ENCODE data around the gene TSPAN18.
A peak's percentile ranks its signal among the peaks of the same experiment; 100 is the strongest.

The TSPAN18 gene

DNA sequence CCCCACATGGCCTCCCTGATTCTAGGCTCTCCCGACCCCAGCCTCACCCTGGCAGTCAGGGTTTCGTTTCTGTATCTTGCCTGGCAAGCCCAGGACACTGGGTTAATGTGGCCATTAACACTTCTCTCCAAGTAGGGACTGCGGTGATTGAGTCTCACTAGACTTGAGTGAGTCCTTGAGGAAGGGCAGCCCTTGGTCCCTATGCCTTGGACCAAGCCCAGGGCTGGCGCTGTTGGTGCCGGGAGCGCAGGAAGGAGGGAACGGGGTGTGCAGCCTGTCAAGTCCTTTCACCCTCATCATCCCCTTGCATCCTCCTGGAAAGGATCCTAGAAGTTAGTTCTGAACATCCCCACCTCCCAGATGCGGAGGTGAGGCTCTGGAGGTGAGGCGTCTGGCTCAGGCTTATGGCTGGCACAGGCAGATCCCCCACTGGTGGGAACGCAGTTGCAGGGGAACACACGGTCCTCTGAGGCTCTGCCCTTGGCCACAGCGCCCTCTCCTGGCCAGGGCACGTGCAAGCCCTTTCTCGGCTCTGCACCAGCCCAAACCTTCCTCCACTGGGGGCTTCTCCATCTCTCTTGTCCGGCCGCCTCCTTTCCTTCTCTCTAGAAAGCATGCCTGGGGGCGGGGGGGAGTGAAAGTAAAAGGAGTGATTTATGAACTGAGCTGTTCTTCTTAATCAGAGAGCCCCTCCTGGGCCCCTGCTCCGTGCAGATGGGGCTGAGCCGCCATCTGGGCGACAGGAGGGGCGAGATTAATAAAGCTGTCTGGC, 167.3 kb downstream of the TSPAN18 start:
- Histone ChIP-seq H3K4me1 (ENCODE audit: control insufficient read depth, insufficient read depth, low read depth, low read length) (peaks cover 3% of the 10 kb centered on the region), H2AK5ac (ENCODE audit: low read length, severe bottlenecking) (no peak overlapping the region), H3K27me3 (ENCODE audit: control insufficient read depth in 1 of 2, insufficient read depth in 1 of 2, low read length in 2 of 2) (peaks cover 66 to 79% of the 10 kb centered on the region in 2 experiments), H3K9ac (ENCODE audit: low read length) (peak overlapping the region; percentile 3), H2BK5ac (ENCODE audit: low read depth, low read length, poor library complexity, severe bottlenecking) (no peak overlapping the region), H3K4ac (ENCODE audit: low read depth in 1 of 2, low read length in 2 of 2) (no peak overlapping the region), H3K4me3 (ENCODE audit: insufficient read depth in 1 of 2, low read depth in 1 of 2, low read length in 2 of 2) (no peak overlapping the region), H3K9me3 (ENCODE audit: control insufficient read depth, low read length) (peaks cover 9% of the 10 kb centered on the region), H3K36me3 (ENCODE audit: control insufficient read depth in 1 of 2, insufficient read depth in 2 of 2, low read depth in 1 of 2, low read length in 2 of 2) (no peaks in the 10 kb centered on the region), H2BK12ac (ENCODE audit: low read length in 2 of 2) (no peak overlapping the region), H3K27ac (ENCODE audit: low read length, poor library complexity, severe bottlenecking) (no peak overlapping the region), H3K23ac (ENCODE audit: low read length in 2 of 2) (no peak overlapping the region), H4K8ac (ENCODE audit: low read length) (no peak overlapping the region), H2BK120ac (ENCODE audit: low read depth, low read length) (no peak overlapping the region), H2BK15ac (ENCODE audit: low read depth, poor library complexity, severe bottlenecking) (no peak overlapping the region), H3K4me2 (ENCODE audit: low read length, poor library complexity, severe bottlenecking) (no peak overlapping the region), H2AFZ (ENCODE audit: low read depth, low read length) (peak overlapping the region; percentile 18), H4K91ac (ENCODE audit: low read length) (no peak overlapping the region), H3K14ac (ENCODE audit: low read length in 2 of 2) (no peak overlapping the region), H3K18ac (ENCODE audit: low read depth in 1 of 2, low read length in 2 of 2) (peak overlapping the region in 1 of 2 experiments; percentile 0), H3K79me1 (replicated peaks; ENCODE audit: low read length, poor library complexity, severe bottlenecking) (no peaks in the 10 kb centered on the region)
- 53% methylated on average over 15 of the region's 21 CpGs for WGBS
- peak; percentile 66 for DNase-seq

DNA sequence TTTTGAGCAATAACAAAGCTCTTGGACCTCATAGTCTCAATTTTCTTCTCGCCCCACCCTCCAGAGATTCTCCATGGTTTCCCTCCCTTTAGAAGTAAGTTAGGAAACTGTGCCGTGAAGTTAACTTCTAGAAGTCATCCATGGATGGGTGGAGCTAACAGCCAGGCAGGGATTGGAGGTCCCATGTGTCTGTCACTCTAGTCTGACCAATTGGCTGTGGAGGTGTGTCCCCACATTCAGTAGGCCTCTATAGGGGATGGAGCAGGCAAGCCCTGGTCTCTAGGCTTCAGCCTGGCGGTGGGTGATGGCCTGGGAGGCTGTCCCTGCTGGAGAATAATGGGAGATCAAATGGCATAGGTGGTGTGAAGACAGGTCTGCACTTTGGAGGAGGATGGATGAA, 173.2 kb downstream of the TSPAN18 start:
- WGBS, result 72% methylated on average over 3 of the region's 3 CpGs
- Histone ChIP-seq H3K27me3 (ENCODE audit: control insufficient read depth in 1 of 2, insufficient read depth in 1 of 2, low read length in 2 of 2) (peaks cover 68 to 80% of the 10 kb centered on the region in 2 experiments), H3K4me3 (ENCODE audit: insufficient read depth in 1 of 2, low read depth in 1 of 2, low read length in 2 of 2) (no peak overlapping the region), H4K8ac (ENCODE audit: low read length) (no peak overlapping the region), H3K23ac (ENCODE audit: low read length in 2 of 2) (no peak overlapping the region), H3K18ac (ENCODE audit: low read depth in 1 of 2, low read length in 2 of 2) (no peak overlapping the region), H2AK5ac (ENCODE audit: low read length, severe bottlenecking) (no peak overlapping the region), H3K36me3 (ENCODE audit: control insufficient read depth in 1 of 2, insufficient read depth in 2 of 2, low read depth in 1 of 2, low read length in 2 of 2) (no peaks in the 10 kb centered on the region), H4K91ac (ENCODE audit: low read length) (no peak overlapping the region), H2BK15ac (ENCODE audit: low read depth, poor library complexity, severe bottlenecking) (no peak overlapping the region), H2BK5ac (ENCODE audit: low read depth, low read length, poor library complexity, severe bottlenecking) (no peak overlapping the region), H3K9me3 (ENCODE audit: control insufficient read depth, low read length) (peaks cover 9% of the 10 kb centered on the region), H2AFZ (ENCODE audit: low read depth, low read length) (no peak overlapping the region), H3K9ac (ENCODE audit: low read length) (no peak overlapping the region), H3K14ac (ENCODE audit: low read length in 2 of 2) (no peak overlapping the region), H3K27ac (ENCODE audit: low read length, poor library complexity, severe bottlenecking) (no peak overlapping the region), H3K79me1 (replicated peaks; ENCODE audit: low read length, poor library complexity, severe bottlenecking) (no peaks in the 10 kb centered on the region), H3K4me1 (ENCODE audit: control insufficient read depth, insufficient read depth, low read depth, low read length) (no peaks in the 10 kb centered on the region), H2BK120ac (ENCODE audit: low read depth, low read length) (no peak overlapping the region), H3K4ac (ENCODE audit: low read depth in 1 of 2, low read length in 2 of 2) (no peak overlapping the region), H2BK12ac (ENCODE audit: low read length in 2 of 2) (no peak overlapping the region), H3K4me2 (ENCODE audit: low read length, poor library complexity, severe bottlenecking) (no peak overlapping the region)
- DNase-seq, result peak; percentile 78

DNA sequence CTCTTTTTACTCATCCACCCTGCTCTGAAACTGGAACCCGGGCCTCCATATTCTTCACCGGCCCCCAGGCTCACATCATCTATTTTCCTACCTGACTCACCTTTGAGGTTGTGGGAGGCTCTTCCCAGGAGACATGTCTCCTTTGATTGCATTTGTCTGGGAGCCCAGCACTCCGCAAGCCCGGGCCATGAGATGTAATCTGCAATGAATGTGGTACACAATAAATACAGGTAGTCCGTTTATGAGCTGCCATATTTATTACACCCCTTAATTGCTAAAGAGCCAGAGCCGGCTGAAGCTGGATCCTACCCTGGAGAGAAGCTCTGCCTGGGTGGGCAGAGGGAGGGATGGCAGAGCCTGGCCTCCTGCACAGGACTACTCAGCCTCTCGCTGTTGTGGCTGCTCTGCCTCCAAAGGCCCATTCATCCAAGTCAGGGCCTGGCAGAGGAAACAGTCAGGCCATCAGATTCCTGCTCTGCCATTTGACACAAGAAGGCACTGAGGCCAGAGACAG, 174.4 kb downstream of the TSPAN18 start:
- Histone ChIP-seq H3K4me3 (ENCODE audit: insufficient read depth in 1 of 2, low read depth in 1 of 2, low read length in 2 of 2) (no peak overlapping the region), H2BK5ac (ENCODE audit: low read depth, low read length, poor library complexity, severe bottlenecking) (no peak overlapping the region), H3K27ac (ENCODE audit: low read length, poor library complexity, severe bottlenecking) (no peak overlapping the region), H2AK5ac (ENCODE audit: low read length, severe bottlenecking) (no peak overlapping the region), H2AFZ (ENCODE audit: low read depth, low read length) (no peak overlapping the region), H3K18ac (ENCODE audit: low read depth in 1 of 2, low read length in 2 of 2) (no peak overlapping the region), H3K9ac (ENCODE audit: low read length) (no peak overlapping the region), H3K27me3 (ENCODE audit: control insufficient read depth in 1 of 2, insufficient read depth in 1 of 2, low read length in 2 of 2) (peaks cover 66 to 79% of the 10 kb centered on the region in 2 experiments), H2BK120ac (ENCODE audit: low read depth, low read length) (no peak overlapping the region), H4K8ac (ENCODE audit: low read length) (no peak overlapping the region), H4K91ac (ENCODE audit: low read length) (no peak overlapping the region), H3K36me3 (ENCODE audit: control insufficient read depth in 1 of 2, insufficient read depth in 2 of 2, low read depth in 1 of 2, low read length in 2 of 2) (no peaks in the 10 kb centered on the region), H3K4me1 (ENCODE audit: control insufficient read depth, insufficient read depth, low read depth, low read length) (peaks cover 2% of the 10 kb centered on the region), H3K9me3 (ENCODE audit: control insufficient read depth, low read length) (peaks cover 9% of the 10 kb centered on the region), H3K14ac (ENCODE audit: low read length in 2 of 2) (no peak overlapping the region), H2BK15ac (ENCODE audit: low read depth, poor library complexity, severe bottlenecking) (no peak overlapping the region), H3K23ac (ENCODE audit: low read length in 2 of 2) (no peak overlapping the region), H3K79me1 (replicated peaks; ENCODE audit: low read length, poor library complexity, severe bottlenecking) (no peaks in the 10 kb centered on the region), H3K4me2 (ENCODE audit: low read length, poor library complexity, severe bottlenecking) (no peak overlapping the region), H2BK12ac (ENCODE audit: low read length in 2 of 2) (no peak overlapping the region), H3K4ac (ENCODE audit: low read depth in 1 of 2, low read length in 2 of 2) (no peak overlapping the region)
- DNase-seq, result no peak
- WGBS, result 94% methylated on average over 4 of the region's 7 CpGs

DNA sequence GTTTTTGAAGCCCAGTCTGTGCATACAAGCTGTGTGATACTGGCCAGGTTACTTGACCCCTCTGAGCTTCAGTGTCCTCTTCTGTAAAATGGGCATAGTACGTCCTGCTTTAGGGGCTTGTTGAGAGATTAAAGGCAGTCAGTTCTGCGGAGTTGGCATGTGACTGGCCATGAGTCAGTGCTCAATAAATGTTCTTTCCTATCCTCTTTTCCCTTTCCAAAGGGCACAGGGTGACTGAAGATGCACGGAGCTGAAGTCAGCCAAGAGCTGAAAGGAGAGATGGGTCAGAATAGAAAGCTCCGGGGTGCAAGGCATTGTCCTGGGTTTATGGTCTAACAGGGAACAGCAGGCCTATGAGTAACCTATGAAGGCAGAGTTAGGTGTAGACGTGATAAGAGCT, 175.0 kb downstream of the TSPAN18 start:
- no peak overlapping the region for H2AFZ ChIP-seq (ENCODE audit: low read depth, low read length)
- no peak overlapping the region for H2BK15ac ChIP-seq (ENCODE audit: low read depth, poor library complexity, severe bottlenecking)
- H3K18ac ChIP-seq (ENCODE audit: low read depth in 1 of 2, low read length in 2 of 2), result no peak overlapping the region
- no peak overlapping the region for H3K4me3 ChIP-seq (ENCODE audit: insufficient read depth in 1 of 2, low read depth in 1 of 2, low read length in 2 of 2)
- peaks cover 9% of the 10 kb centered on the region for H3K9me3 ChIP-seq (ENCODE audit: control insufficient read depth, low read length)
- H3K4ac ChIP-seq (ENCODE audit: low read depth in 1 of 2, low read length in 2 of 2), result no peak overlapping the region
- H4K8ac ChIP-seq (ENCODE audit: low read length), result no peak overlapping the region
- H3K4me2 ChIP-seq (ENCODE audit: low read length, poor library complexity, severe bottlenecking), result no peak overlapping the region
- H3K79me1 ChIP-seq (replicated peaks; ENCODE audit: low read length, poor library complexity, severe bottlenecking), result no peaks in the 10 kb centered on the region
- DNase-seq, result no peak
- H4K91ac ChIP-seq (ENCODE audit: low read length), result no peak overlapping the region
- H3K9ac ChIP-seq (ENCODE audit: low read length), result no peak overlapping the region
- H3K36me3 ChIP-seq (ENCODE audit: control insufficient read depth in 1 of 2, insufficient read depth in 2 of 2, low read depth in 1 of 2, low read length in 2 of 2), result no peaks in the 10 kb centered on the region
- H3K27ac ChIP-seq (ENCODE audit: low read length, poor library complexity, severe bottlenecking), result no peak overlapping the region
- H3K4me1 ChIP-seq (ENCODE audit: control insufficient read depth, insufficient read depth, low read depth, low read length), result peaks cover 2% of the 10 kb centered on the region
- H2AK5ac ChIP-seq (ENCODE audit: low read length, severe bottlenecking), result no peak overlapping the region
- H2BK12ac ChIP-seq (ENCODE audit: low read length in 2 of 2), result no peak overlapping the region
- 90% methylated on average over 5 of the region's 5 CpGs for WGBS
- H3K14ac ChIP-seq (ENCODE audit: low read length in 2 of 2), result no peak overlapping the region
- no peak overlapping the region for H2BK5ac ChIP-seq (ENCODE audit: low read depth, low read length, poor library complexity, severe bottlenecking)
- no peak overlapping the region for H3K23ac ChIP-seq (ENCODE audit: low read length in 2 of 2)
- no peak overlapping the region for H2BK120ac ChIP-seq (ENCODE audit: low read depth, low read length)
- H3K27me3 ChIP-seq (ENCODE audit: control insufficient read depth in 1 of 2, insufficient read depth in 1 of 2, low read length in 2 of 2), result peaks cover 64 to 79% of the 10 kb centered on the region in 2 experiments

All from mesenchymal stem cell (in vitro differentiated cells and primary cell).